22Rv1 (cell line): ENCODE results near the gene SPTAN1.
A peak's percentile ranks its signal among the peaks of the same experiment; 100 is the strongest.

ENCODE experiments used
- ZFX ChIP-seq: fragments of 450-650 bp; IDR thresholded peaks from 2 replicates; pipeline ENCODE4 v1.6.1; 2017; ENCODE audit warnings: antibody characterized with exemption, borderline replicate concordance
- TF ChIP-seq, protein P1 (sequence below): fragments of 450-650 bp; IDR thresholded peaks from 2 replicates; pipeline ENCODE4 v1.5.1; 2017; ENCODE audit warnings: mild to moderate bottlenecking

GRCh38 chr9:128635266-128636023 lies 83.1 kb downstream of the SPTAN1 start:
- TF ChIP-seq, protein P1, sequence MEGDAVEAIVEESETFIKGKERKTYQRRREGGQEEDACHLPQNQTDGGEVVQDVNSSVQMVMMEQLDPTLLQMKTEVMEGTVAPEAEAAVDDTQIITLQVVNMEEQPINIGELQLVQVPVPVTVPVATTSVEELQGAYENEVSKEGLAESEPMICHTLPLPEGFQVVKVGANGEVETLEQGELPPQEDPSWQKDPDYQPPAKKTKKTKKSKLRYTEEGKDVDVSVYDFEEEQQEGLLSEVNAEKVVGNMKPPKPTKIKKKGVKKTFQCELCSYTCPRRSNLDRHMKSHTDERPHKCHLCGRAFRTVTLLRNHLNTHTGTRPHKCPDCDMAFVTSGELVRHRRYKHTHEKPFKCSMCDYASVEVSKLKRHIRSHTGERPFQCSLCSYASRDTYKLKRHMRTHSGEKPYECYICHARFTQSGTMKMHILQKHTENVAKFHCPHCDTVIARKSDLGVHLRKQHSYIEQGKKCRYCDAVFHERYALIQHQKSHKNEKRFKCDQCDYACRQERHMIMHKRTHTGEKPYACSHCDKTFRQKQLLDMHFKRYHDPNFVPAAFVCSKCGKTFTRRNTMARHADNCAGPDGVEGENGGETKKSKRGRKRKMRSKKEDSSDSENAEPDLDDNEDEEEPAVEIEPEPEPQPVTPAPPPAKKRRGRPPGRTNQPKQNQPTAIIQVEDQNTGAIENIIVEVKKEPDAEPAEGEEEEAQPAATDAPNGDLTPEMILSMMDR = peak; percentile 42
- TF ChIP-seq ZFX = no peak
